ENCODE results near the gene PLEKHS1.
"Not testable (repeated sequence)": the region's sequence is repeated elsewhere in the genome, so short reads cannot be mapped to it uniquely, and the experiment has no call there.

- TF ChIP-seq, protein P1, sequence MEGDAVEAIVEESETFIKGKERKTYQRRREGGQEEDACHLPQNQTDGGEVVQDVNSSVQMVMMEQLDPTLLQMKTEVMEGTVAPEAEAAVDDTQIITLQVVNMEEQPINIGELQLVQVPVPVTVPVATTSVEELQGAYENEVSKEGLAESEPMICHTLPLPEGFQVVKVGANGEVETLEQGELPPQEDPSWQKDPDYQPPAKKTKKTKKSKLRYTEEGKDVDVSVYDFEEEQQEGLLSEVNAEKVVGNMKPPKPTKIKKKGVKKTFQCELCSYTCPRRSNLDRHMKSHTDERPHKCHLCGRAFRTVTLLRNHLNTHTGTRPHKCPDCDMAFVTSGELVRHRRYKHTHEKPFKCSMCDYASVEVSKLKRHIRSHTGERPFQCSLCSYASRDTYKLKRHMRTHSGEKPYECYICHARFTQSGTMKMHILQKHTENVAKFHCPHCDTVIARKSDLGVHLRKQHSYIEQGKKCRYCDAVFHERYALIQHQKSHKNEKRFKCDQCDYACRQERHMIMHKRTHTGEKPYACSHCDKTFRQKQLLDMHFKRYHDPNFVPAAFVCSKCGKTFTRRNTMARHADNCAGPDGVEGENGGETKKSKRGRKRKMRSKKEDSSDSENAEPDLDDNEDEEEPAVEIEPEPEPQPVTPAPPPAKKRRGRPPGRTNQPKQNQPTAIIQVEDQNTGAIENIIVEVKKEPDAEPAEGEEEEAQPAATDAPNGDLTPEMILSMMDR (conservative IDR thresholded peaks at IDR 0.05), result not testable (repeated sequence)
- TF ChIP-seq EZH2 (IDR thresholded peaks at IDR 0.05; ENCODE audit: low read depth), result not testable (repeated sequence)
Measured at GRCh38 chr10:113821306-113821705, 69.8 kb downstream of the PLEKHS1 start.

All from PC-9 (cell line).